ENCODE results near the gene ST8SIA4. TPM values are rescaled to one million over a fixed set of nuclear protein-coding genes. Genes with fewer than 3 reads are reported as not detected.

The ST8SIA4 gene
- total RNA-seq, 1 donor: 20.7 TPM

DNA sequence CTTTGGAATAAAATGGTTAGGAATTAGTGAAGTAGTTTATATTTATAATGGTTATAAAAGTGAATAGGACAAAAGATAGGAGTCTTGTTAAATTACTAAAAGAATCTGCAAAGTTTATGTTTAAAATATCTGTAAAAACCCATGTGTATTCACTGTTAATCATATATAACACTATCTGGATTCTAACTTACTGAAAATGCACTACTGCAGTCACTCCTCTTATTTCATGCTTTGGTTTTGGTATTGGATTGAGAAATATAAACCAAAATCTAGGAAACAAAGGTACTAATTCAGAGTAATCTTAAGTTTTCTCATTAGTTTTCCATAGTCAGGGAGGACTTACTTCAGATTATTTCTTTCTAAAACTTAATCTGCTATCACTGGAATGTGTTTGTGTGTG, 49.5 kb downstream of the ST8SIA4 start:
- no peaks in the 10 kb centered on the region for H3K9me3 ChIP-seq (ENCODE audit: low read depth, low read length)
- H3K4me1 ChIP-seq (ENCODE audit: insufficient read depth, low read length): peaks cover 24% of the 10 kb centered on the region
- H3K4me3 ChIP-seq (ENCODE audit: low read length): no peak overlapping the region
- no peaks in the 10 kb centered on the region for H3K27me3 ChIP-seq (ENCODE audit: insufficient read depth, low read length)

DNA sequence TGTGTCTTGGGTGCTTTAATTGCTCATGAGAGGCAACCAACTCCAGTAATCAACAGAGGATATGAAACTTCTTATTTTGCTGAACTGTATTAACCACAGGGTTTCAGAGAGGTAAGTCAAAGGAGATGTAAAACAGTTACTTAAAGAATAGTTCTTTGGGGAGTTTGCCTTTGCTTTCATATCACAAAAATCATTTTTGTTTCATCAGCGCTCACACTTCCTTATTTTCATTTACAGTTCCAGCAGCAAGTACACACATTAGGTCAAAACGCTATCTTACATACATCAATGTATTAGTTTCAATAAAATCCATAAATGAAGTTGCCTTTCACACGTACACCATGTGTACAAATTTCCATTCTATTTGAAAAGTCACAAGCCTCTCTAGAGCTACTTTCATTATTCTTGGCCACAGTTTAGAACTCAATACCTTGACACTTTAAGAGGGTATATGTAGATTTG, 50.1 kb downstream of the ST8SIA4 start:
- Histone ChIP-seq H3K4me3 (ENCODE audit: low read length) (no peak overlapping the region), H3K4me1 (ENCODE audit: insufficient read depth, low read length) (peaks cover 24% of the 10 kb centered on the region), H3K9me3 (ENCODE audit: low read depth, low read length) (no peaks in the 10 kb centered on the region), H3K27me3 (ENCODE audit: insufficient read depth, low read length) (no peaks in the 10 kb centered on the region)

DNA sequence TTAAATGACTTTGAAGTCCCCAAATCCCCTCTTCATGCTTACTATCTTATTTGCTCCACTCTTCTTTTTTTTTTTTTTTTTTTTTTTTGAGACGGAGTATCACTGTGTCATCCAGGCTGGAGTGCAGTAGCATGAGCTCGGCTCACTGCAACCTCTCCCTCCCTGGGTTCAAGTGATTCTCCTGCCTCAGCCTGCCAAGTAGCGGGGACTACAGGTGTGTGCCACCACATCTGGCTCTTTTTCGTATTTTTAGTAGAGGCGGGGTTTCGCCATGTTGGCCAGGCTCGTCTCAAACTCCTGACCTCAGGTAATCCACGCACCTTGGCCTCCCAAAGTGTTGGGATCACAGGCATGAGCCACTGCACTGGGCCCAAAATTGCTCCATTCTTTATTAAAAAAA, 51.0 kb downstream of the ST8SIA4 start:
- Histone ChIP-seq H3K9me3 (ENCODE audit: low read depth, low read length) (no peaks in the 10 kb centered on the region), H3K4me3 (ENCODE audit: low read length) (no peak overlapping the region), H3K27me3 (ENCODE audit: insufficient read depth, low read length) (no peaks in the 10 kb centered on the region), H3K4me1 (ENCODE audit: insufficient read depth, low read length) (peaks cover 24% of the 10 kb centered on the region)

DNA sequence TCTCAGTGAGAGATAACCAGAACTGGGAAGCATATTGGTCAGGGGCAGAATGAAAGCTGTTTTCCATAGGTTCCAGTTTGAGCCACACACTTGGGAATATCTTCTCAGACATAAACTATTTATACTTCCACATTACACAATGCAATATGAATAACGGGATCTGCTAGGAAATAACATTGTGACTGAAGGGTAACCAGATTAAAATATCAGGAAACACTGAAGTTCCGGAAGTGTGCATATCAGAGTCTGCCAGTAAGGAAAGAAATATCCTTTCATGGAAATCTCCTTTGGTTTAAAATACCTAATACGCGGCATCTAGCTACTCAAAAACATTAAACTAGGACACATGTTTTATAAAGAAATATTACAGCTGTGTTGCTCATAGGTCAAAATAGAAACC, 56.3 kb downstream of the ST8SIA4 start:
- Histone ChIP-seq H3K9me3 (ENCODE audit: low read depth, low read length) (no peaks in the 10 kb centered on the region), H3K4me1 (ENCODE audit: insufficient read depth, low read length) (peaks cover 1% of the 10 kb centered on the region), H3K27me3 (ENCODE audit: insufficient read depth, low read length) (no peaks in the 10 kb centered on the region), H3K4me3 (ENCODE audit: low read length) (no peak overlapping the region)

DNA sequence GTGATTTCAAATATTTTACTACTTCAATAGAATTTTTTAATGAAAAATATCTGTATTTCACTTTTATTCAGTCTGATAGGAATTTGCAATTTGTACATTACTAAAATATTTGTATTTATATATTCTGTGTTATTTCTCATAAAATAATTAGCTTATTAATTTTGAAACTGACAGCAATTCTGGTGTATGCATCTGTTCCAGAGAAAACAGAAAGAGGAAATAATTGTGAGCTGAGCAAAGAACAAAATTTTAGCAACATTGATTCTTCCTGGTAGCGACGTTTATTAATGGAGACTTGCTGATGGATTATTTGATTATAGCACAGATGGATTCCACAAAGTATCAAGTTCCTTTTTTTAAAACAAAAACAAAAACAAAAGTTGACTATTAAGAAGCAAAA, 61.0 kb downstream of the ST8SIA4 start:
- no peaks in the 10 kb centered on the region for H3K9me3 ChIP-seq (ENCODE audit: low read depth, low read length)
- no peak overlapping the region for H3K4me3 ChIP-seq (ENCODE audit: low read length)
- peaks cover 14% of the 10 kb centered on the region for H3K4me1 ChIP-seq (ENCODE audit: insufficient read depth, low read length)
- no peaks in the 10 kb centered on the region for H3K27me3 ChIP-seq (ENCODE audit: insufficient read depth, low read length)

DNA sequence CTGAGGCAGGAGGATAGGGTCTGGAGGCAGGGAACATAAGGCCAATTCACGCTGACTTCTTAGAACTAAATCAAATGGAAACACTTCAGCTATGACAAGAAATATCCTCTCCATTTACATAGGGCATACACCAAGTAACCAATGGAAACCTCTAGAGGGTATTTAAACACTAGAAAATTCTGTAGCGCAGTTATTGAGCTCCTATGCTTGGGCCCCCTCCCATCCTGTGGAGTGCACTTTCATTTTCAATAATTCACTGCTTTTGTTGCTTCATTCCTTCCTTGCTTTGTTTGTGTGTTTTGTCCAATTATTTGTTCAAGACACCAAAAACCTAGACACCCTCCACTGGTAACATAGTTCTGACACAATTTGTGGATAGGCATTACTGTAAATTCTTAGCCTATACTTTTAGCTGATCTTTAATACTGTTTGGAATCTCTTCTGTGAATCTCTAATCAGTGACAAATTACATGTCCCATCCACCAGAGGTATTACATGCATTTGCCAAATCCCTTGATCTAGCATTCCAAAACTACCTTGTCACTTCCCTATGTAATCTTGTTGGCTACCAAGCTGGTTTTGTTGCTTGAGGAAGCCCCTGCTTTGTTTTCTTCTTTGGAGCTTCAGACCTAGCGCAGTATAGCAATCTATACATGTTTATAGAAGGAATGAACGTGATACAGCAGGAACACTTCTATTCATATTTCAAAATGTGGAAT, 61.6 kb downstream of the ST8SIA4 start:
- Histone ChIP-seq H3K4me3 (ENCODE audit: low read length) (no peak overlapping the region), H3K4me1 (ENCODE audit: insufficient read depth, low read length) (peaks cover 14% of the 10 kb centered on the region), H3K27me3 (ENCODE audit: insufficient read depth, low read length) (no peaks in the 10 kb centered on the region), H3K9me3 (ENCODE audit: low read depth, low read length) (no peaks in the 10 kb centered on the region)

DNA sequence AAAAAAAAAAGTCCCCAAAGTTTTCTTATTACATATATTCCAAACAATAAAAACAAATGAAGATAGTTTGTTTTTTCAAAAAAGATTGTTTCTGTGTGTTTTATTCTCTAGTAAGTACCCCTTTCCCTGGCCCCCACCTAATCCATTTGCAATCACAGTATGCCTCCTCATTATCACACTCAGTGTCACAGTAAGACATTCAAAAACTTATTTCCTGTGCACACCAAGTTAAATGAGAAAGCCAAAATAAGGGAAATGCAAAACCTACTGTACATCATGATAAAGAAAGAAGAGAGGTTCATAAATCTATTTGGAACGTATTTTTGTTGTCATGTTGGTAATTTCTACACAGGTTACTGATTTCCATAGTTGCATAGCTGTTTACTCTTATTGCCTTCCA, 62.3 kb downstream of the ST8SIA4 start:
- Histone ChIP-seq H3K4me1 (ENCODE audit: insufficient read depth, low read length) (peaks cover 14% of the 10 kb centered on the region), H3K4me3 (ENCODE audit: low read length) (no peak overlapping the region), H3K27me3 (ENCODE audit: insufficient read depth, low read length) (no peaks in the 10 kb centered on the region), H3K9me3 (ENCODE audit: low read depth, low read length) (no peaks in the 10 kb centered on the region)

DNA sequence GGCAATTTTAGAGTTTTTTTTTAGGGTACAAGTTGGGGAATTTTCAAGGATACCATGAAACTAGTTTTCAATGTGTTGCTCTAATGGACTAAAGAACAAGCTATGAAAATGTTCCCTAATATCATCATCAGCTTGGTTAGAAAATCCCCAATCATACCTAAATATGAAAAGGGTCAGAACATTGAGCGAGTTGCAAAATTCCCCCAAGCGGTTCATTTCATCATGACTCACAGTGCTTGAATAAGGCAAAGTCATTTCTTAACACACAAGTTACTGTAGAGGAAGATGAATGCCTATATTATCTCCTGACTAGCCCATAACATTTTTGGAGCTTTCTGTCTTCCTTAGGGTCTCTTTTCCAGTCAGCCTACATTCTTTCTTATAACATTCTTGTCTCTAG, 62.7 kb downstream of the ST8SIA4 start:
- Histone ChIP-seq H3K27me3 (ENCODE audit: insufficient read depth, low read length) (no peaks in the 10 kb centered on the region), H3K9me3 (ENCODE audit: low read depth, low read length) (no peaks in the 10 kb centered on the region), H3K4me3 (ENCODE audit: low read length) (no peak overlapping the region), H3K4me1 (ENCODE audit: insufficient read depth, low read length) (peaks cover 14% of the 10 kb centered on the region)

DNA sequence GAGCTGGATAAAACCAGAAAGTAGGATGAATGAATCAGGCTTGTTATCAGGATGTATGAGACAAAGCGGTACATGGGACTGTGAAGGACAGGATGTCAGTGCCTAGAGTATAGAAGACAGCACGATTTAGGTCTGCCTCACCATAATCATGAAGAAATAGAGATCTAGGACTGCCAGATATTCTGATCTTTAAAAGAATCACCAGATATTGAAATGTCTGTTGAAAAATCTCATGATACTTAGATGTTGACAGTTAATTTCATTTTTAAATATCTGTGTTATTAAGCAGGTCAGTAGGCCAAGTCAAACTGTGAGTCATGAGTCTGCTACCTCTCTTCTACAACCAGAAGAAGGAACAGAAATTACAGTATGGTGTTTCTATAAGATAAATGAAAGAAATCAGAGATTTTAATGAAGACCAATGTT, 65.0 kb downstream of the ST8SIA4 start:
- no peaks in the 10 kb centered on the region for H3K9me3 ChIP-seq (ENCODE audit: low read depth, low read length)
- peaks cover 14% of the 10 kb centered on the region for H3K4me1 ChIP-seq (ENCODE audit: insufficient read depth, low read length)
- H3K27me3 ChIP-seq (ENCODE audit: insufficient read depth, low read length): no peaks in the 10 kb centered on the region
- H3K4me3 ChIP-seq (ENCODE audit: low read length): no peak overlapping the region

DNA sequence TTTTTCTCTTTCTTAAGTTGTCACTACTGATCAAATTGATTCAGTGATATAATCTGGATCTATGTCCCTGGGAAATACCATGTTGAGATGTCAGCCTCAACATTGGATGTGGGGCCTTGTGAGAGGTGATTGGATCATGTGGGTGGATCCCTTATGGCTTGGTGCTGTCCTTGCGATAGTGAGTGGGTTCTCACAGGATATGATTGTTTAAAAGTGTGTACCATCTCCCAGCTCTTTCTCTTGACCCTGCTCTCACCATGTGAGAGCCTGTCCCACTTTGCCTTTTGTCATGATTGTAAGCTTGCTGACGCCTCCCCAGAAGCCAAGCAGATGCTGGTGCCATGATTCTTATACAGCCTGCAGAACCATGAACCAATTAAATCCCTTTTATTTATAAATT, 68.6 kb downstream of the ST8SIA4 start:
- Histone ChIP-seq H3K4me3 (ENCODE audit: low read length) (no peak overlapping the region), H3K9me3 (ENCODE audit: low read depth, low read length) (no peaks in the 10 kb centered on the region), H3K4me1 (ENCODE audit: insufficient read depth, low read length) (peaks cover under 1% of the 10 kb centered on the region)

DNA sequence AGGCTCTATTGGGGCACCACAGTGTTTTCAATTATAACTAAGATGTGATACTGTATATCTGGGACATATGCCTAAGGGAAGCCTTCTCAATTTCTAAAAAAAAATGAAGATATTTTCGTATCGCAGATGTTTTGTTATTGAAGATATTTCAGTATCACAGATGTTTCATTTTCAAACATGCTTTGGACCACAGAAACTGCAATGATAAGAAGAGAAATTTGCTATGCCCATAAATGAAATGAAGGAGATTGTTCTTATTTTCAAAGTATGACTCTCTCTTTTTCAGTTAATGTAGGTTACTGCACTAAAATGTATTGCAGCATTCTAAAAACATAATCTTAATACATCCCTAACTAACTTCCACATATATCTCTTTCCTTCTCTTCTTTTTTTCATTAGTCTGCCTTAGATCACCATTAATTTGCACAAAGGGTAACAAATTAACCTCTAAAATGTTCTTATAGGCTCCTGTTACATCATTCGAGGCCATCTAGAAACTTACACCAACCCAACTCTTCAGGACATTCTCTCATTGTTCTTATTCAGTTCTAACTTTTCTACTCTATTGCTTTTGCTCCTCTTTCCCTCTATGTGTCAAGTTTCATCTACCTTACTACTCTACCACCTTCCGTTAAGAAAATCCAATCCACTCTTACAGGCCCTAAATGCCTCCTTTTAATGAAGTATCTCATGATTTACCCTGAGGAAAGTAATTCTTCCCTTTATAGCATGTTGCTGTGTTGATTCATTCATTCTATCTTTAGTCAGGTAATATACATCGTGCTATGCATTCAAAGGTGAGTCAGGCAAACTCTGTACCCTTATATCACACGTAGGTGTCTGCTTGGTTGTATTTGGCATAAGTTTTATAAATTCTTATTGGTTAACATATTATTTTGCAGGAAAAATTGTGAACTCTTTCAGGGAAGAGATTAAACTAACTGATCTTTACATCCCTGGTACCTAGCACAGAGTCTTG, 70.5 kb downstream of the ST8SIA4 start:
- Histone ChIP-seq H3K27me3 (ENCODE audit: insufficient read depth, low read length) (no peaks in the 10 kb centered on the region), H3K4me3 (ENCODE audit: low read length) (no peak overlapping the region), H3K4me1 (ENCODE audit: insufficient read depth, low read length) (peaks cover 16% of the 10 kb centered on the region), H3K9me3 (ENCODE audit: low read depth, low read length) (no peaks in the 10 kb centered on the region)

More for the DNA sequence above, 68.6 kb downstream of the ST8SIA4 start:
- H3K27me3 ChIP-seq (ENCODE audit: insufficient read depth, low read length): no peaks in the 10 kb centered on the region

DNA sequence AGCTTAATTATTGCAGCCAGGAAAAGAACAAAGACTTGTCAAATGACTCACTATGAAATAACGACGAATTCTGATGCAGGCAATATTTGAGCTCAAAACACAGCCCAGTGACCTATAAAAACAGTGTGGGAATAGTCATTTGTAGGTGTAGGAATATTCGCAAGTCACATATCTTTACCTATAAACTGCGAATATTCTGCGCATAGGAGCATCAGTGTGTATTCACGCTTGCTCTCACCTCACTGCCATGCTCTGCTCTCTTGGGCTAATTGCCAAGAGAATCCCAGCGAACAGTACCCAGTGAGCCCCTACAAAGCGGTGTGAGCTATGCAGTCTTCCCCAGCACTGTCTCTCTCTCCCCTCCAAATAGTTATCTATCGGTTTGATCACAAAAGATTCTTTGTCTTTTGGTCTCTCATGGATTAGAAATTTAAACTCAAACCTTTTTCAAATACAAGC, 74.2 kb downstream of the ST8SIA4 start:
- Histone ChIP-seq H3K9me3 (ENCODE audit: low read depth, low read length) (no peaks in the 10 kb centered on the region), H3K4me3 (ENCODE audit: low read length) (no peak overlapping the region), H3K4me1 (ENCODE audit: insufficient read depth, low read length) (peaks cover 35% of the 10 kb centered on the region), H3K27me3 (ENCODE audit: insufficient read depth, low read length) (no peaks in the 10 kb centered on the region)

DNA sequence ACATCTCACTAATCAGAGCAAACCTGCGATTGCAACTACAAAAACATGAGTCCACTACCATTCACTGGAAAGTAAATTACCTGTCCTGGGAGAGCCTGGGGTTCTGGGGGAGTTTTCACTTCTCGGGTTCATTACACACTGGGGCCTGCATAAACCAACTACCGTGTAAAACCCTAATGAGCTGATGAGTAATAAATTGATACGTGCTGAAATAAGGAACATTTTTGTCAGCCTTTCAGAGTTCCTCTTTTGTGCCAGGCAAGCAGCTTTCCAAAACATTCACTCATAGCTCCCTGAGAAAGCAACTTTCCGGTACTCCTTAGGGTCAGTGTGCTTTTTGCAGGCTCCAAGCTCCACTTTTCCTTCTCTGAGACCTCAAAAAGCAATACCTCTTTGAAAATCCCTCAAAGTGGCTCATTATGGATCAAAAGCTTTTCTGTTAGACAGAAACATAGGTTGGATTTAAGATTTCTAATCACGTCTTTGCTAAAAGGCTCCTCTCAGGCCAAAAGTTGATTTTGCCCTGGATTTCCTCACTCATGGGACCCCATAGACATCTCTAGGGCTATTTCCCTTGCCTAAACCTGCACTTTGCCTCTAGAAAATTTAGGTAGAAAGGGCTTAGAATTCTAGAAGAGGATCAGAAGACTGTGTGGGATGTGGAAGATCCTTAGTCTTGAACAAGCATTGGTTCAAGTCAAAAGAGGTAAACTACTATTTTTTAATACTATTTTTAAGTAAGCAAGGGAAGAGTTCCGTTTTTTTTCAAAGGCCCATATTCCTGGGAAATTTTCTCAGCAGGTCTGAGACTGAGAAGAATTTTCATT, 74.8 kb downstream of the ST8SIA4 start:
- Histone ChIP-seq H3K9me3 (ENCODE audit: low read depth, low read length) (no peaks in the 10 kb centered on the region), H3K4me3 (ENCODE audit: low read length) (no peak overlapping the region), H3K27me3 (ENCODE audit: insufficient read depth, low read length) (no peaks in the 10 kb centered on the region), H3K4me1 (ENCODE audit: insufficient read depth, low read length) (peaks cover 35% of the 10 kb centered on the region)

DNA sequence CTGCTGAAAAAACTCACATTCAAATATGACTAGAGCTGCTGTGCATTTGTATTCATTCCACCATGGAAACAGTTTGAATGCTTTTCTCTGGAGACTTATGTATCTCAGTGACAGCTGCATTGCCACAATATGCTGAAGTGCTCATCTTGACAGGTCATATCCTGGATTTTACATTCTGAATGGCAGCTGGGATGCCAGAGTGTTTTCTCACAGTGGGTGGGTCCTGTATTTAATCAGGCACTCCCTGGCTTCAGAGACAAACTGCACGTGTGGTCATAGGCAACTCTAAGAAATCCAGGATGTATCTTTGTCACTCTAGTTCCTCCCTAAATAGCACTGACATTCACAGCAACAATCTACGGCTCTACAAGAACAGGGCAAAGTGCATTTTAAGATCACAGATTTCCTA, 75.6 kb downstream of the ST8SIA4 start:
- H3K9me3 ChIP-seq (ENCODE audit: low read depth, low read length): no peaks in the 10 kb centered on the region
- no peaks in the 10 kb centered on the region for H3K27me3 ChIP-seq (ENCODE audit: insufficient read depth, low read length)
- peaks cover 35% of the 10 kb centered on the region for H3K4me1 ChIP-seq (ENCODE audit: insufficient read depth, low read length)
- H3K4me3 ChIP-seq (ENCODE audit: low read length): no peak overlapping the region
